GM10266 (cell line): ENCODE measurements around the gene RND3.

Source experiments
- DNase-seq: peaks from one replicate; pipeline ENCODE4 v3.0.0; 2012; ENCODE audit errors: extremely low spot score
- CTCF ChIP-seq: IDR thresholded peaks from 2 replicates; pipeline ENCODE4 v1.5.1; 2012; ENCODE audit warnings: mild to moderate bottlenecking, low read depth; ENCODE audit not compliant: control insufficient read depth, insufficient read depth; ENCODE audit errors: missing control alignments

The RND3 gene

GRCh38 chr2:150487537-150488429 is at the start of gene RND3:
Gene RND3 (minus strand): TSS chr2:150487667. CDS start chr2:150487417, 250 bp downstream.
- peak; percentile 70 for DNase-seq
- TF ChIP-seq CTCF: peak; percentile 66

GRCh38 chr2:150535176-150535575 is 47.7 kb upstream of the RND3 start:
- DNase-seq: no peak

GRCh38 chr2:150532879-150533278 is 45.4 kb upstream of the RND3 start:
- TF ChIP-seq CTCF: no peak
- no peak for DNase-seq

More at GRCh38 chr2:150535176-150535575, 47.7 kb upstream of the RND3 start:
- TF ChIP-seq CTCF: no peak

GRCh38 chr2:150532020-150532419 is 44.6 kb upstream of the RND3 start:
- no peak for DNase-seq

GRCh38 chr2:150531591-150531990 is 44.1 kb upstream of the RND3 start:
- TF ChIP-seq CTCF: no peak
- DNase-seq: no peak

More at GRCh38 chr2:150532020-150532419, 44.6 kb upstream of the RND3 start:
- no peak for TF ChIP-seq CTCF

GRCh38 chr2:150530168-150530567 is 42.7 kb upstream of the RND3 start:
- no peak for TF ChIP-seq CTCF
- DNase-seq: no peak
